Ovary (tissue), 9 donors: ENCODE measurements around the gene RBM48. TPM values are rescaled to one million over a fixed set of nuclear protein-coding genes. Genes with fewer than 3 reads are reported as not detected.

ENCODE experiments used
- DNase-seq, 5 donors: peaks; one replicate each; pipeline ENCODE4 v3.0.0-alpha.2; 2019 to 2020
- H3K27ac ChIP-seq, 2 donors: fragments of 200-600 bp; one replicate each; pipeline versions ENCODE4 v1.5.1 to v1.8.0; 2019 to 2022
- H3K27me3 ChIP-seq: fragments of 200-600 bp; one replicate; pipeline ENCODE4 v1.8.0; 2022
- H3K36me3 ChIP-seq: fragments of 200-600 bp; sonication (generic); one replicate; pipeline ENCODE4 v1.5.1; 2019
- H3K4me1 ChIP-seq: one replicate; pipeline ENCODE4 v1.8.1; 2013; ENCODE audit warnings: mild to moderate bottlenecking, moderate library complexity; ENCODE audit not compliant: insufficient read depth
- H3K4me3 ChIP-seq: fragments of 200-600 bp; sonication (generic); one replicate; pipeline ENCODE4 v1.5.1; 2017
- H3K9me3 ChIP-seq, 2 donors: fragments of 200-600 bp in 1 of 2; sonication (generic) in 1 of 2; one replicate each; pipeline versions ENCODE4 v1.5.1 to v1.8.1; 2013 to 2019; ENCODE audit warnings: mild to moderate bottlenecking in 1 of 2, moderate library complexity in 1 of 2
- EP300 ChIP-seq: sonication (generic); formaldehyde crosslinking; IDR thresholded peaks from one replicate; pipeline ENCODE4 v1.6.1; 2017; ENCODE audit warnings: antibody characterized with exemption
- POLR2A ChIP-seq: fragments of 450-650 bp; IDR thresholded peaks from one replicate; pipeline ENCODE4 v1.6.1; 2017; ENCODE audit warnings: antibody characterized with exemption, mild to moderate bottlenecking, moderate library complexity
- WGBS, 3 donors: extraction: QIAGEN DNeasy Blood & Tissue Kit in 1 of 3; methylation state at CpG; one replicate each; pipeline versions ENCODE4 v1.1.5 to v1.1.7; 2013 to 2017; 5-methylcytosine and 5-hydroxymethylcytosine counted together
- intact Hi-C, 4 donors: fragments of 100-400 bp; cut with DNase I; formaldehyde crosslinking; loops; one replicate each; pipeline versions ENCODE4 v1.11.0 to v1.15.1; 2022 to 2023
- polyA plus RNA-seq, 2 donors: library from polyadenylated mRNA; stranded (reverse); fragments of 200-250 nt in 1 of 2; fragments of 350-450 nt in 1 of 2; fragmentation: Illumina TruSeq in 1 of 2; extraction: RNeasy Lipid Tissue Mini Kit (QIAGEN cat#74804) in 1 of 2; gene quantifications; one replicate each; pipeline ENCODE4 v1.2.3, GENCODE V29; 2013 to 2014
- total RNA-seq, 7 donors: library from RNA; depleted of rRNA in 2 of 7; stranded (reverse); fragments of >200 nt in 2 of 7; fragmentation: NEBNext Ultra II Directional in 3 of 7; extraction: Animal tissue kit (Norgen Biotek cat#: 25700) in 3 of 7; gene quantifications; one replicate each; pipeline versions ENCODE4 v1.1.0 to v1.2.4, GENCODE V29; 2016 to 2023
- TF ChIP-seq, protein P1 (sequence below), 3 donors: fragments of 450-650 bp in 2 of 3; fragments of 200-600 bp in 1 of 3; IDR thresholded peaks; one replicate each; pipeline versions ENCODE4 v1.5.1 to v1.8.0; 2016 to 2022; ENCODE audit warnings: antibody characterized with exemption in 3 of 3, mild to moderate bottlenecking in 1 of 3
- donor health status: DM: no; HTN: no; CAD: no; lungs with moderate emphysema.
- donor health status: DM: no; HTN: no; CAD: no.
- donor health status: Bipolar disorder and iron deficiency.
- donor health status: DM: yes; HTN: yes; CAD: no.
- donor health status: DM: no; HTN: no; CAD: no.
- donor health status: DM: yes; HTN: yes; CAD: no.

RBM48 gene
- total and polyA plus RNA-seq, 9 donors, result 7.5 to 24.4 (median 13.6) TPM

DNA sequence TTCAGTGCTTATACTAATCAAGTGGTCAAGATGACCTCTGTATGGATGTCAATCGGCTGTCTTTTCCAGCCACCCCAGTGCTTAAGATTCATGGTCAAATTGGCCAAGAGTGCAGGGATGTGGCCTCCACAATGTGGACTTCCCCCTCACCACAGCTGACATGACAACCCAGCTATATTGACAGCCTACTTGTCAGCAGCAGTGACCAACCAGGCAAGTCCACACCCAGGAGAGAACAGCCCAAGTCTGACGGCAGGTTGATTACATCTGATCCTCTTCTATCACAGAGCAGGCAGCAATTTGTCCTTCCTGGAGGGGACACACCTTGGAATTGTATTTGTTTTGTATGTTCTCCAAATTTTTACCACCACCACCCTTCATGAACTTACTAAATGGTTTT is 42.6 kb upstream of the RBM48 start:
- TF ChIP-seq POLR2A (no peak), EP300 (no peak)
- TF ChIP-seq, protein P1, sequence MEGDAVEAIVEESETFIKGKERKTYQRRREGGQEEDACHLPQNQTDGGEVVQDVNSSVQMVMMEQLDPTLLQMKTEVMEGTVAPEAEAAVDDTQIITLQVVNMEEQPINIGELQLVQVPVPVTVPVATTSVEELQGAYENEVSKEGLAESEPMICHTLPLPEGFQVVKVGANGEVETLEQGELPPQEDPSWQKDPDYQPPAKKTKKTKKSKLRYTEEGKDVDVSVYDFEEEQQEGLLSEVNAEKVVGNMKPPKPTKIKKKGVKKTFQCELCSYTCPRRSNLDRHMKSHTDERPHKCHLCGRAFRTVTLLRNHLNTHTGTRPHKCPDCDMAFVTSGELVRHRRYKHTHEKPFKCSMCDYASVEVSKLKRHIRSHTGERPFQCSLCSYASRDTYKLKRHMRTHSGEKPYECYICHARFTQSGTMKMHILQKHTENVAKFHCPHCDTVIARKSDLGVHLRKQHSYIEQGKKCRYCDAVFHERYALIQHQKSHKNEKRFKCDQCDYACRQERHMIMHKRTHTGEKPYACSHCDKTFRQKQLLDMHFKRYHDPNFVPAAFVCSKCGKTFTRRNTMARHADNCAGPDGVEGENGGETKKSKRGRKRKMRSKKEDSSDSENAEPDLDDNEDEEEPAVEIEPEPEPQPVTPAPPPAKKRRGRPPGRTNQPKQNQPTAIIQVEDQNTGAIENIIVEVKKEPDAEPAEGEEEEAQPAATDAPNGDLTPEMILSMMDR (IDR thresholded peaks at IDR 0.05), result no peak
- Histone ChIP-seq H3K27ac (no peak overlapping the region), H3K27me3 (no peaks in the 10 kb centered on the region), H3K4me3 (no peak overlapping the region), H3K36me3 (no peaks in the 10 kb centered on the region), H3K9me3 (no peaks in the 10 kb centered on the region), H3K4me1 (no peaks in the 10 kb centered on the region)
- DNase-seq, result no peak
- intact Hi-C loops, result no loop called here
- WGBS, 3 donors, result 77 to 87% (median 82%) methylated on average over 2 of the region's 2 CpGs

DNA sequence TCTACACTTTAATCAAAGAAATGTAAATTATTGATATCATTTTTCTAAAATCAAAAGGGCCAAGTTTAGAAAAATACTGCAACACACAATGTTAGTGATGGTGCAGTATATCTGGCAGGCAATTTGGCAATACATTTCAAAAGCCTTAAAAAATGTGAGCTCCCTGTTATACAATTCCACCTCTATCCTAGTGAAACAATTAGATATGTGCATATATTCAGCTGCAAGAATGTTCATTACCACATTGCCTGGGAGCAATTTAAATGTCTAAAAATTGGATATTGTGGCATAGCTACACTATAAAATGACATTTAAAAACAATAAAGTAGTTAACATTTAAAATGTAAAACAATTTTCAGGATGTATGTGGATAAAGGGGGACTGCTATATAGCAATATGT is 40.8 kb upstream of the RBM48 start:
- Histone ChIP-seq H3K4me1 (no peaks in the 10 kb centered on the region), H3K4me3 (no peak overlapping the region), H3K9me3 (no peaks in the 10 kb centered on the region), H3K27ac (no peak overlapping the region), H3K27me3 (no peaks in the 10 kb centered on the region), H3K36me3 (no peaks in the 10 kb centered on the region)
- intact Hi-C loops, result no loop called here
- TF ChIP-seq POLR2A, result no peak
- TF ChIP-seq, protein P1 (IDR thresholded peaks at IDR 0.05), result no peak
- no peak for DNase-seq

DNA sequence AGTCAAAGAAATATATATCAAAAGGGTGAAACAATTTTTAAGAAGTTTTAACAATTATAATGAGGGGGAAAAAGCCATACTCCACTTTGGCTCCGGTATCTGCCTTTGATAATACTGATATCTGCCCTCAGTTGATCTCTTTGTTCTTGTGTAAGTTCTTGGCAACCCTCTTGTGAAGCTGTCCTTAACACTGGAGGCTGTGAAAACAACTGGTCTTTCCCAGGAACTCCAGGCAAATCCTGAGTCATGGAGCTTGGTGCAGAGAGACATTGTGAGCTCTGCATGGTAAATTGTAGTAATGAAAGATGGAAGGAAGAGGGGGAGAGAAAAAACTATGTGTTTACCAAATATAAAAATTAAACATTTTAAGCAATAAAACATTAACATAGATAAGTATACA is 39.0 kb upstream of the RBM48 start:
- H3K27ac ChIP-seq, result no peak overlapping the region
- intact Hi-C loops, result no loop called here
- no peak overlapping the region for H3K4me3 ChIP-seq
- H3K27me3 ChIP-seq, result no peaks in the 10 kb centered on the region
- H3K4me1 ChIP-seq, result no peaks in the 10 kb centered on the region
- WGBS, 3 donors, result 86 to 95% (median 88%) methylated on average over 1 of the region's 1 CpG
- DNase-seq, result no peak
- H3K36me3 ChIP-seq, result no peaks in the 10 kb centered on the region
- TF ChIP-seq POLR2A, result no peak
- TF ChIP-seq EP300, result no peak
- TF ChIP-seq, protein P1 (IDR thresholded peaks at IDR 0.05), result no peak
- H3K9me3 ChIP-seq, result no peaks in the 10 kb centered on the region

DNA sequence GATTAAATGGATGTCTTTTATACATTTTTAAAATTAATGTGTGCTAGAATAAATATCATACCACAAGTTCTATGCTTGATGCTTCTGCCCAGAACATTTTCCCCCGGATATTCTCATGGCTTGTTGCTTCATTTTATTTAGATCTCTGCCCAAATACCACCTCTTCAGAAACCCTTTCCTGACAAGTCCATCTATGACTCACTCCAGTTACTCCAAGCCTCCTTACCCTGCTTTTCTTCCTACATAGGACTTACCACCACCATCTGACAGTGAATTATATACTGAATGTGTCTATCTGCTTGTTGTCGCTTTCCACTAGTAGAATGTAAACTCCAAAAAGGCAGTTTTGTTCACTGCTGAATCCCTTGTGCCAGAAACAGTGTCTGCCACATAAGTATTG is 31.7 kb upstream of the RBM48 start:
- intact Hi-C loops, result no loop called here
- H3K4me3 ChIP-seq, result no peak overlapping the region
- TF ChIP-seq, protein P1 (IDR thresholded peaks at IDR 0.05), result no peak
- TF ChIP-seq POLR2A, result no peak
- no peak for TF ChIP-seq EP300
- no peaks in the 10 kb centered on the region for H3K4me1 ChIP-seq
- H3K36me3 ChIP-seq, result no peaks in the 10 kb centered on the region
- DNase-seq, result no peak
- 77 to 87% (median 79%) methylated on average over 2 of the region's 2 CpGs for WGBS, 3 donors
- H3K27me3 ChIP-seq, result no peaks in the 10 kb centered on the region
- no peaks in the 10 kb centered on the region for H3K9me3 ChIP-seq
- no peak overlapping the region for H3K27ac ChIP-seq

DNA sequence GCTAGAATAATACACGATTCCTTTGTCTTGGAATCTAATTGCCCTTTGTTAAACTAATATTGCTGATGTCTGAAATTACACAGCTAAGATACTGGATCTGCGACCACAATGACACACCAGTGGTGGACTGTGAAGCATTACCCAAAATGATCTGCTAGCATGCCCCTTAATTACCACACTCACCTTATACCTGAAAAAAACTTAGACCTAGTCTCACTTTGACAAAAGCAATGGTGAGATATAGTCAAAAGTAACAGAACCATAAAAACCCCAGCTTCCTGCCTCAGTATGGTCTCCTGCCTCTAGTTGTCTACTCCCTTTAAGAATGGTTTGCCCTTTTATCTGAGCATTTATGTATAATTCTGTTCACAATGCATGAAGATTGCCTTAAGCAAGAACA is 30.0 kb upstream of the RBM48 start:
- 93 to 96% (median 94%) methylated on average over 2 of the region's 2 CpGs for WGBS, 3 donors
- intact Hi-C loops, result no loop called here
- DNase-seq, result no peak
- Histone ChIP-seq H3K9me3 (no peaks in the 10 kb centered on the region), H3K4me3 (no peak overlapping the region), H3K4me1 (no peaks in the 10 kb centered on the region), H3K36me3 (no peaks in the 10 kb centered on the region), H3K27ac (no peak overlapping the region), H3K27me3 (no peaks in the 10 kb centered on the region)
- TF ChIP-seq POLR2A, result no peak
- TF ChIP-seq, protein P1 (IDR thresholded peaks at IDR 0.05), result no peak
- no peak for TF ChIP-seq EP300
